SK-N-SH (cell line): ENCODE data around the gene MAPK6.

ENCODE experiments used
- JUND ChIP-seq: IDR thresholded peaks from 2 replicates; pipeline ENCODE4 v1.4.0; 2012
- RAD21 ChIP-seq: IDR thresholded peaks from 2 replicates; pipeline ENCODE4 v1.6.1; 2012; ENCODE audit warnings: mild to moderate bottlenecking, low read length
- SIN3A ChIP-seq: IDR thresholded peaks from 2 replicates; pipeline ENCODE4 v1.6.1; 2012; ENCODE audit warnings: low read depth, mild to moderate bottlenecking, low read length, moderate library complexity, borderline replicate concordance
- SMC3 ChIP-seq: IDR thresholded peaks from 2 replicates; pipeline ENCODE4 v1.6.1; 2012; ENCODE audit warnings: low read depth, low read length, improper control_type of control experiment
- TF ChIP-seq, protein P1 (sequence below): fragments of 200-600 bp; sonication (generic); IDR thresholded peaks from 2 replicates; pipeline ENCODE4 v1.6.1; 2017; ENCODE audit warnings: antibody characterized with exemption, mild to moderate bottlenecking, moderate library complexity

DNA sequence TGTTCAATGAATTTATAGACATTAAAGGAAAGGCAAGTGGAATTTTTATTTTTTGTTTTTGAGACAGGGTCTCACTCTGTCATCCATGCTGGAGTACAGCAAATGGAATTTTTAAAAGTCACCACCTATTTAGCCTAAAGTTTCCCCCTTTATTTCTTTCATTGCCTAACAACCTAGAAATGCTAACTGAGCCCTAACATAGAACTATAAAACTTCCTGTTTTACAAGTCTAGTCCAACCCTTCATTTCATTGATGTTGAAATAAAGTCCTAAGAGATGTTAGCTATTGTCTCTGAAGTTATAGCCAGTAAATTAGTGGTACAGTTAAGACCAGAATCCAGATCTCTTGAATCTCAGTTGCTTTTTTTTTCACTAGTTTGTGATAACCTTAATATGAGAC lies 39.0 kb downstream of the MAPK6 start:
- no peak for TF ChIP-seq SMC3
- no peak for TF ChIP-seq JUND
- TF ChIP-seq, protein P1, sequence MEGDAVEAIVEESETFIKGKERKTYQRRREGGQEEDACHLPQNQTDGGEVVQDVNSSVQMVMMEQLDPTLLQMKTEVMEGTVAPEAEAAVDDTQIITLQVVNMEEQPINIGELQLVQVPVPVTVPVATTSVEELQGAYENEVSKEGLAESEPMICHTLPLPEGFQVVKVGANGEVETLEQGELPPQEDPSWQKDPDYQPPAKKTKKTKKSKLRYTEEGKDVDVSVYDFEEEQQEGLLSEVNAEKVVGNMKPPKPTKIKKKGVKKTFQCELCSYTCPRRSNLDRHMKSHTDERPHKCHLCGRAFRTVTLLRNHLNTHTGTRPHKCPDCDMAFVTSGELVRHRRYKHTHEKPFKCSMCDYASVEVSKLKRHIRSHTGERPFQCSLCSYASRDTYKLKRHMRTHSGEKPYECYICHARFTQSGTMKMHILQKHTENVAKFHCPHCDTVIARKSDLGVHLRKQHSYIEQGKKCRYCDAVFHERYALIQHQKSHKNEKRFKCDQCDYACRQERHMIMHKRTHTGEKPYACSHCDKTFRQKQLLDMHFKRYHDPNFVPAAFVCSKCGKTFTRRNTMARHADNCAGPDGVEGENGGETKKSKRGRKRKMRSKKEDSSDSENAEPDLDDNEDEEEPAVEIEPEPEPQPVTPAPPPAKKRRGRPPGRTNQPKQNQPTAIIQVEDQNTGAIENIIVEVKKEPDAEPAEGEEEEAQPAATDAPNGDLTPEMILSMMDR, result no peak
- no peak for TF ChIP-seq RAD21
- no peak for TF ChIP-seq SIN3A
